Measurements from ENCODE around the gene POLDIP2. TPM values are rescaled to one million over a fixed set of nuclear protein-coding genes. Genes with fewer than 3 reads are reported as not detected.

The POLDIP2 gene
- total RNA-seq, 2 experiments from 2014 or later: 22.1 to 23.9 TPM

GRCh38 chr17:28364665-28365363, 7.5 kb upstream of the POLDIP2 start, which contains the start of gene SEBOX:
Gene SEBOX, minus strand, starts transcription at chr17:28365199. Its CDS starts 48 bp downstream, at chr17:28365151.
- Histone ChIP-seq H3K4me1 (ENCODE audit: insufficient read depth, low read length) (no peaks in the 10 kb centered on the region), H3K27ac (ENCODE audit: low read depth in 1 of 2, low read length in 2 of 2) (no peak within 1 kb of the TSS), H3K27me3 (ENCODE audit: control insufficient read depth in 1 of 2, insufficient read depth in 2 of 2, low read length in 2 of 2) (no peaks in the 10 kb centered on the region), H3K36me3 (ENCODE audit: insufficient read depth, low read length) (peaks cover 52% of the 10 kb centered on the region), H3K4me3 (ENCODE audit: low read length) (no peak within 1 kb of the TSS), H3K9me3 (ENCODE audit: control insufficient read depth in 1 of 2, insufficient read depth in 1 of 2, low read length in 2 of 2) (no peaks in the 10 kb centered on the region)
- Mint-ChIP-seq H3K4me3 (no peak within 1 kb of the TSS), H3K36me3 (ENCODE audit: low read depth) (peaks cover 47% of the 10 kb centered on the region), H3K27ac (no peak within 1 kb of the TSS), H3K9me3 (no peaks in the 10 kb centered on the region), H3K27me3 (no peaks in the 10 kb centered on the region), H3K4me1 (ENCODE audit: low read depth) (no peaks in the 10 kb centered on the region)
- TF ChIP-seq, protein P1, sequence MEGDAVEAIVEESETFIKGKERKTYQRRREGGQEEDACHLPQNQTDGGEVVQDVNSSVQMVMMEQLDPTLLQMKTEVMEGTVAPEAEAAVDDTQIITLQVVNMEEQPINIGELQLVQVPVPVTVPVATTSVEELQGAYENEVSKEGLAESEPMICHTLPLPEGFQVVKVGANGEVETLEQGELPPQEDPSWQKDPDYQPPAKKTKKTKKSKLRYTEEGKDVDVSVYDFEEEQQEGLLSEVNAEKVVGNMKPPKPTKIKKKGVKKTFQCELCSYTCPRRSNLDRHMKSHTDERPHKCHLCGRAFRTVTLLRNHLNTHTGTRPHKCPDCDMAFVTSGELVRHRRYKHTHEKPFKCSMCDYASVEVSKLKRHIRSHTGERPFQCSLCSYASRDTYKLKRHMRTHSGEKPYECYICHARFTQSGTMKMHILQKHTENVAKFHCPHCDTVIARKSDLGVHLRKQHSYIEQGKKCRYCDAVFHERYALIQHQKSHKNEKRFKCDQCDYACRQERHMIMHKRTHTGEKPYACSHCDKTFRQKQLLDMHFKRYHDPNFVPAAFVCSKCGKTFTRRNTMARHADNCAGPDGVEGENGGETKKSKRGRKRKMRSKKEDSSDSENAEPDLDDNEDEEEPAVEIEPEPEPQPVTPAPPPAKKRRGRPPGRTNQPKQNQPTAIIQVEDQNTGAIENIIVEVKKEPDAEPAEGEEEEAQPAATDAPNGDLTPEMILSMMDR (IDR thresholded peaks at IDR 0.05): no peak
- no peak for ATAC-seq (ENCODE audit: poor library complexity)
- POLR2A ChIA-PET: no interaction called here
- intact Hi-C loops (cut with DNase I, micrococcal nuclease): no loop called here
- DNase-seq: no peak
- CTCF ChIA-PET: no interaction called here

GRCh38 chr17:28363776-28364650, 6.7 kb upstream of the POLDIP2 start:
- Histone ChIP-seq H3K36me3 (ENCODE audit: insufficient read depth, low read length) (peaks cover 57% of the 10 kb centered on the region), H3K27ac (ENCODE audit: low read depth in 1 of 2, low read length in 2 of 2) (no peak overlapping the region), H3K9me3 (ENCODE audit: control insufficient read depth in 1 of 2, insufficient read depth in 1 of 2, low read length in 2 of 2) (no peaks in the 10 kb centered on the region), H3K4me3 (ENCODE audit: low read length) (no peak overlapping the region), H3K27me3 (ENCODE audit: control insufficient read depth in 1 of 2, insufficient read depth in 2 of 2, low read length in 2 of 2) (no peaks in the 10 kb centered on the region), H3K4me1 (ENCODE audit: insufficient read depth, low read length) (no peaks in the 10 kb centered on the region)
- no peaks in the 10 kb centered on the region for H3K9me3 Mint-ChIP-seq
- intact Hi-C loops (cut with DNase I, micrococcal nuclease): no loop called here
- H3K4me3 Mint-ChIP-seq: no peak overlapping the region
- POLR2A ChIA-PET: interaction anchor here (1.3 kb wide), 1 partner anchor 28 kb away, joined by 3 read pairs; the partner anchor contains the start of gene TNFAIP1
- H3K4me1 Mint-ChIP-seq (ENCODE audit: low read depth): peaks cover 4% of the 10 kb centered on the region
- H3K27ac Mint-ChIP-seq: no peak overlapping the region
- peaks cover 51% of the 10 kb centered on the region for H3K36me3 Mint-ChIP-seq (ENCODE audit: low read depth)
- no peaks in the 10 kb centered on the region for H3K27me3 Mint-ChIP-seq
- TF ChIP-seq, protein P1 (IDR thresholded peaks at IDR 0.05): no peak
- no peak for ATAC-seq (ENCODE audit: poor library complexity)
- DNase-seq: no peak
- CTCF ChIA-PET: no interaction called here

DNA sequence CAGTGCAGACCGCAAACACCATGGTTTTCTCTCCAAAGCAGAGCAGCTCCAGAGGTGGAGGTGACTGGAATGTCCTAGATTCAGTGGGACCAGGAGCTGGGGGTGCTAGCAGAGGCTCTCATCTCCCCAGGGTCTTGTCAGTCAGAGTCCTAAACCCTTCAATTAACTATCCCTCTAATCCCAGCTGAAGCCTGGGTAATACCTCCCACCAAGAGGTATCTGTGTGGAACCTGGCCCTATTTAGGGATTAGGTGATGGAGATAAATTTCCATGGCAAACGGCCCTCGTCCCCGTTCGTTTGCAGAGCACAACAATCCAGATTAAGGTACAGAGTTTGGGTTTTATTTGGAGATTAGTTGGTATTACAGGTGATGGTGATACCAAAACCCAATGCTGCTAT, 5.9 kb upstream of the POLDIP2 start:
- ChIA-PET CTCF (no interaction called here), POLR2A (interaction anchor here (1.3 kb wide), 1 partner anchor 28 kb away, joined by 3 read pairs; the partner anchor contains the start of gene TNFAIP1)
- Histone ChIP-seq H3K4me3 (ENCODE audit: low read length) (no peak overlapping the region), H3K4me1 (ENCODE audit: insufficient read depth, low read length) (peaks cover 4% of the 10 kb centered on the region), H3K27ac (ENCODE audit: low read depth in 1 of 2, low read length in 2 of 2) (no peak overlapping the region), H3K36me3 (ENCODE audit: insufficient read depth, low read length) (peaks cover 58% of the 10 kb centered on the region), H3K27me3 (ENCODE audit: control insufficient read depth in 1 of 2, insufficient read depth in 2 of 2, low read length in 2 of 2) (no peaks in the 10 kb centered on the region), H3K9me3 (ENCODE audit: control insufficient read depth in 1 of 2, insufficient read depth in 1 of 2, low read length in 2 of 2) (no peaks in the 10 kb centered on the region)
- peaks cover 11% of the 10 kb centered on the region for H3K4me1 Mint-ChIP-seq (ENCODE audit: low read depth)
- TF ChIP-seq, protein P1 (IDR thresholded peaks at IDR 0.05): no peak
- peaks cover 57% of the 10 kb centered on the region for H3K36me3 Mint-ChIP-seq (ENCODE audit: low read depth)
- no peaks in the 10 kb centered on the region for H3K27me3 Mint-ChIP-seq
- no peak overlapping the region for H3K4me3 Mint-ChIP-seq
- ATAC-seq (ENCODE audit: poor library complexity) (no peak), DNase-seq (no peak)
- no peaks in the 10 kb centered on the region for H3K9me3 Mint-ChIP-seq
- intact Hi-C loops (cut with DNase I, micrococcal nuclease): no loop called here
- no peak overlapping the region for H3K27ac Mint-ChIP-seq

Data from CD4-positive, alpha-beta T cell (primary cell).